Stimulated activated CD4-positive, alpha-beta T cell treated with anti-CD3 and anti-CD28 coated beads, Interleukin-2, amount 100 ng/mL, for 48 hours (primary cell): ENCODE results near the gene LCN2.
A peak's percentile ranks its signal among the peaks of the same experiment; 100 is the strongest.

ENCODE experiments used
- DNase-seq, 2 donors: peaks; one replicate each; pipeline ENCODE4 v3.0.0-alpha.2; 2020

Gene LCN2

GRCh38 chr9:128151309-128152132, 2.3 kb downstream of the LCN2 start:
- DNase-seq = no peak

DNA sequence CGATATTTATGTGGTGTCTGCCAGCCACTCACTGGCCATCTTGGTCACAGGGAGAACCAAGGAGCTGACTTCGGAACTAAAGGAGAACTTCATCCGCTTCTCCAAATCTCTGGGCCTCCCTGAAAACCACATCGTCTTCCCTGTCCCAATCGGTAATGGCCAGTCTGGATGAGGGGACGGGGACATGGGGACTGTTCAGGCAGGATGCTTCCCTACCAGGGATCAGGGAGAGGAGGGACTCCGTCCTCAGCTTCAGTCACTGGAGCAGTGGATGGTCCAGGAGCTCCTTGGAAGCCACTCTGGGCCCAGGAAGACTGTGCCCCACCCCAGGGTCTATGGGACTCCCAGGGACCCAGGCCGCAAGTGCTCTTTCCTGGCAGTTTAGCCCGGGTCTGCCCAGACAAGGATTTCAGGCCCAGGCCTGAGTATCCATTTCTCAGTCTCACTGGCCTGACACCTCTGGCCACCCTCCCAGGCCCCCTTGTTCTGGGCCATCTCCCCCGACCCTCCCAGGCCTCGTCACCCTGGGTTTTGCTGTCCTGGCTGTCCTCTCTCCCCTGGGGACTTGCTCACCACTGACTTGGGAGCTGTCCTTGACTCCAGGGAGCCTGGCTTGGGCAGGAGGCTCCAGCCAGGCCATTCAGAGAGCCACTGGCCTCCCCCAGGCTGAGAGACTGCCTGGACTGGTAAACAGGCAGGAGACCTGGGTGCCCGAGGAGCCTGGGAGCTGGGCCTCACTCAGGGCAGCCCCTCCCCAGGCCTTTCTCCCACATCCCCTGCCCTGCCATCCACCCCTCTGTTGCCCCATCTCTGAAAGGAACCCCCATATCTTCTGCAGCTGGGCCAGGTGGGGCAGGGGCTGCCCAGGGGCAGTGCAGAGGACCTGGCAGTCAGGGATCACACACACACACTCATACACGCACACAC, 3.1 kb downstream of the LCN2 start:
- no peak for DNase-seq

DNA sequence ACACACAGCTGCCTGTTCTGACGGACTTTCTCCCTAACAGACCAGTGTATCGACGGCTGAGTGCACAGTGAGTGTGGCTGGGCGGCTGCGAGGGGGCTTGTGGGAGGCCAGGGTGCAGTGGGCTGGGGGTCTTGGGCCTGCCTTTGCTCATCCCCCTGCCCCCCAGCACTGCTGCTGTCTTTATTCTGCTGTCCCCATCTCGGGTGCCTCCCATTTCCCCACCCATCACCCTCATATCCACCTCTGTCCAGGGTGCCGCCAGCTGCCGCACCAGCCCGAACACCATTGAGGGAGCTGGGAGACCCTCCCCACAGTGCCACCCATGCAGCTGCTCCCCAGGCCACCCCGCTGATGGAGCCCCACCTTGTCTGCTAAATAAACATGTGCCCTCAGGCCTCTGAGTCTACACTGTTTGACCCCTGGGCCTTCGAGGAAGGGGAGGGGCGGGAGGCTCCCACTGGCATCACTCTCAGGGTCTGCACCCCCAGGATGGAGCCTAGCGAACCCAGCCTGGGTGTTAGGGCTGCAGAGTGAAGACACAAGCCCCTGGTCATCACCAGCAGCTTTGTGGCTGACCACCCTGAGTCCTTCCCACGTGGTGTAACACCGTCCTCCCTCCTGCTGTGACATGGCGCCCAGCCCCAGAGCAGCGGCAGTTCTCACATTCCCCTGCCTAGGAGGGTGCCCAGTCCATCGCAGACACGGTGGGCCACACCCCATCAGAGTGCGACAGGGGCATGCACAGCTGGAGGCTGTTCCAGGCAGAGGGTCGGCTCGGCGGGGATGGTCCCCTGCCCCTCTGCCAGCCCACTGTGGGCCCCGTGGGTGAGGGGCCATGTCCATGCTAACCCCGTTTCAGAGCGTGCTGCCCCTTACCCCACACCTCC, 4.0 kb downstream of the LCN2 start:
- DNase-seq = no peak

DNA sequence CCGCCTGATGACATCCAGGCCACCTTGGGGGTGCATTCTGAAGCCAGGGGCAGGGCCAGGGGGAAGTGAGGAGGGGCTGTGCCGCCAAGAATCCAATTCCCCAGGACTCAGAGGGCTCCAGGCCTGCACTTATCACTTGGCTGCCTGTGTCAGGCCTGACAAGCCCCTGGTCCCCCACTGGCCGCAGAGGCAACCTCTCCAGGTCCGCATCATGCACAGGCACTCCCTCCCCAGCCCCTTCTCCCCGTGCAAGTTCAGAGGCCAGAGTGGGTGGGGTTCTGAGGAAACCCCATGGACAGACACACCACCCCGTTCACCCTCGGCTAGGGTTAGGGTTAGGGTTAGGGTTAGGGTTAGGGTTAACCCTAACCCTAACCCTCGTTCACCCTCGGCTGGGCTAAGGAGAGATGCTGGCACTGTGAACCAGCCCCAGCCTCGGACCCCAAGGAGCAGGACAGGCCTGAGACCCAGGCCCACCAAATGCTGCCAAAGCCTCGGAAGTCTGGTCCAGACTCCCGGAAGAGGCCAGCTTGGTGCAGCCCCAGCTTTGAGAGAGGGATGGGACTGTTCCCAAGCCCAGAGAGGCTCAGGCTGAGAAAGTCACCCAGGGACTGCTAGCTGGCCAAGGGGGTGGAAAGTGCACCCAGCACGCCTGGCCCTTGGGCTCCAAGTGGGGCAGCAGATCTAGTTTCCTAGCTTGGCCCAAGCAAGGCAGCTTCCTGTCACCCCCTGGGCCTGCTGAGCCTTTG, 4.9 kb downstream of the LCN2 start:
- no peak for DNase-seq

DNA sequence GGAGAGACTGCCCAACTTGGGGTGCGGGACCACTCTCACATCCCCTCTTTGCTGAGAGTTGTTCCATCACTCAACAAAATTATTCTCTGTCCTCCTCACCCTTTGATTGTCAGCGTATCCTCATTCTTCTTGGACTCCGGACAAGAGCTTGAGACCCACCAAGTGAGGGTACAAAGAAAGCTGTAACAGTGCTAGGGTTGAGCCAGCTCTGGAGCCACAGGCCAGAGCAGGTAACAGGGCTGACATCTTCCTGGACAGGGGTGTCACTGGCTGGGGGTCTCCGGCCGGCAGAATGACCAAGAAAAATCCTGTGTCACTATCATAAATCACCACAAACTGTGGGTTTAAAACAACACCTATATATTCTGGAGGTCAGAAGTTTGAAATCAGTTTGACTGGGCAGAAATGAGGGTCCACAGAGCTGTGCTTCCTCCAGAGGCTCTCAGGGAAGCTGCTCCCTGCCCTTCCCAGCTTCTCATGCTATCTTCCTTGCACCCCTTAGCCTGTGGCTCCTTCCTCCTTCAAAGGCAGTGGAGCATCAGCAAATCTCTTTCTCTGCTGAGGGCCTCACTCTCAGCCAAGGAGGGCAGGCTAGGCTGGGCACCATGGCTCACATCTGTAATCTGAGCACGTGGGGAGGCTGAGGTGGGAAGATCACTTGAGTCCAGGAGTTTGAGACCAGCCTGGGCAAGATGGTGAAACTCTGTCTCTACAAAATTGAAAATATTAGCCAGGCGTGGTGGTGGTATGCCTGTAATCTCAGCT, 6.7 kb downstream of the LCN2 start:
- DNase-seq = no peak

- DNase-seq = peak; percentile 16 to 31
Observed at GRCh38 chr9:128159522-128159783, 10.2 kb downstream of the LCN2 start.

- DNase-seq = peak; percentile 94 to 95
Observed at GRCh38 chr9:128159784-128160602, 10.7 kb downstream of the LCN2 start, which contains the start of gene BBLN. TSS of gene BBLN (plus strand) at chr9:128160265. CDS start at chr9:128160408, 143 bp downstream.

- DNase-seq = peak; percentile 46 to 55
Observed at GRCh38 chr9:128160603-128160987, 11.3 kb downstream of the LCN2 start.

- no peak for DNase-seq
Observed at GRCh38 chr9:128161215-128161902, 12.1 kb downstream of the LCN2 start.

- no peak for DNase-seq
Observed at GRCh38 chr9:128162215-128163026, 13.2 kb downstream of the LCN2 start.

DNA sequence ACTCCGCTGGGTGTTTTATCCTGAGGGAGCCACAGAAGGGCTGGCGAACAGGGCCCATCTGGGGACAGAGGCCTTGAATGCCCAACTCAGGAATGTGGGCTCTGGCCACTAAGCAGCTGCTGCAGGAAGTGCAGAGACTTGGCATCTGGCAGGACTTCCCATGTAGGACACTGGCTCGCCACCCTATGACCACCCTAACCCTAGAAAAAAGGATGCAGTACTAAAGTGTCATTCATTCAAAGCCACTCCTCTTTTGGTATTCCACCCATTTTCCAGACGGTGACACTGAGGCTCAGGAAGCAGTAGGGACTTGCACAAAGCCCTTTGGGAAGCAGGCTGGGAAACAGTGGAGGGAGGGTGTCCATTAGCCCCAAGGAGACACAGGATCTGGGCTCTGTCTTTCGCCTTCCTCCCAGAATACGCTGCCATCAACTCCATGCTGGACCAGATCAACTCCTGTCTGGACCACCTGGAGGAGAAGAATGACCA, 13.8 kb downstream of the LCN2 start:
- no peak for DNase-seq

DNA sequence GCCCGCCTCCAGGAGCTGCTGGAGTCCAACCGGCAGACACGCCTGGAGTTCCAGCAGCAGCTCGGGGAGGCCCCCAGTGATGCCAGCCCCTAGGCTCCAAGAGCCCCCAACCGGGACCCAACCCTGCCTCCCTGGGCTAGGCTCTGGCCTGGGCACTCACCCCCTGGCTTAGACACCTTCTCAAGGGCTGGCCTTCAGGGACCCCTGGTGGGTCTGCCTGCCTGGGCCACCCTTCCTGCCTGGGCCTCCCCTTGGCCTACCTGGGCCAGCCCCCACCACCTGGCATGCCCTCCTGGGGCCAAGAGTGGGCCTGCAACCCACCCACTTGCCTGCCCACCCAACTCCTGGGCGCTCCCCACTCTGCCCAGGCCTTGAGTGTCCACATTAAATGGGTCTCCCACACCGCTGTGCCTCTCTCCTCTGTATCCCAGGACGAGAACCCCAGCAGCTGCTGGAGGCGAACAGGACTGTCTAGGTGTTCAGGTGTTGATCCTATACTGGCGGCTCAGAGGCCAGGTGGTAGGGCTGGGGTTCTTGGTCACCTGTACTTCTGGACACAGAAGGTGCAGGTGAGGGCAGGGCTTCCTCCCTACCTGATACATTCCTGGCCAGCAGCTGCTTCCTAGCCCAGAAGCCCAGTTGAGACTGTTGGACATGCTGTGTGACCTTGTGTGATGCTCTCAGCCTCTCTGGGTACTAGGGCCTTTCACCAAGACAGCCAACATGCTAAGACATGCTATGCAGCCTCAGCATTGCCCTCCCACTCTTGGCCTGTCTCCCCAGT, 14.5 kb downstream of the LCN2 start:
- no peak for DNase-seq

GRCh38 chr9:128164307-128164885, 15.1 kb downstream of the LCN2 start:
- DNase-seq = no peak

GRCh38 chr9:128166169-128166568, 16.9 kb downstream of the LCN2 start:
- DNase-seq = no peak

GRCh38 chr9:128167209-128167608, 18.0 kb downstream of the LCN2 start:
- no peak for DNase-seq

- DNase-seq = no peak
Observed at GRCh38 chr9:128168731-128169308, 19.6 kb downstream of the LCN2 start.

DNA sequence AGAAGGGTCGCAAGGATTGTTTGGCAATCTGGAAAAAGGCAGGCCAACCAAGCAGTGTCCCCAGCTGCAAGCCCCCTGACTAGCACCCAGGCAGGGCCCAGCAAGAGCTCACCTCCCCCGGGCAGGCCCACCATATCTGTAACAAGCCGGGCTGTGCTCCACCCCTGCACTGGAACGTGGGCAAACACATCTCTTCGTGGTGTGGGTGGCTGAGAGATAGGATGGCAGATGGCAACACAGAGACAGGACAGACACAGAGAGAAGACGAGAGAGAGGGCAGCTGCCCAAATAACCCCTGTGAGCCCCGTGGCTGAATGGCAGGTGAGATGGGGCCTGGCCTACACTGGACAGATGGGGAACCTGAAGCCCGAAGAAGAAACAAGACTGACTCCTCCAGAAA, 20.2 kb downstream of the LCN2 start:
- DNase-seq = no peak
